Coronary artery (tissue), 2 donors: ENCODE data around the gene JADE3.

ENCODE experiments used
- DNase-seq: peaks from one replicate; pipeline ENCODE4 v3.0.0-alpha.2; 2017; ENCODE audit warnings: low spot score
- H3K27ac ChIP-seq, 2 donors: fragments of 200-600 bp; sonication (generic); one replicate each; pipeline ENCODE4 v1.5.1; 2016 to 2019
- H3K4me3 ChIP-seq: fragments of 200-600 bp; sonication (generic); 2 replicates; pipeline ENCODE4 v1.5.1; 2016; ENCODE audit warnings: mild to moderate bottlenecking, moderate library complexity
- CTCF ChIP-seq: fragments of 200-600 bp; sonication (generic); IDR thresholded peaks from one replicate; pipeline ENCODE4 v1.5.1; 2019; ENCODE audit warnings: antibody characterized with exemption

Gene JADE3

GRCh38 chrX:47101206-47101605, 189.0 kb downstream of the JADE3 start:
- no peak for TF ChIP-seq CTCF
- H3K27ac ChIP-seq = no peak overlapping the region
- no peak overlapping the region for H3K4me3 ChIP-seq
- no peak for DNase-seq
